PC-3 (cell line): ENCODE measurements around the gene ABCC2.

Experiments used
- EZH2 ChIP-seq: fragments of 300-600 bp; sonication (generic); IDR thresholded peaks from one replicate; pipeline ENCODE4 v1.6.1; 2017; ENCODE audit warnings: antibody characterized with exemption, mild to moderate bottlenecking, low read length; ENCODE audit not compliant: unreplicated experiment
- EZH2phosphoT487 ChIP-seq: fragments of 300-600 bp; sonication (generic); IDR thresholded peaks from 2 replicates; pipeline ENCODE4 v1.6.1; 2018; ENCODE audit warnings: mild to moderate bottlenecking, antibody characterized with exemption, low read length, borderline replicate concordance
- TF ChIP-seq, protein P1 (sequence below): fragments of 300-600 bp; sonication (generic); conservative IDR thresholded peaks from 2 replicates; pipeline ENCODE4 v1.5.1; 2017; ENCODE audit warnings: antibody characterized with exemption, low read depth, mild to moderate bottlenecking, low read length

DNA sequence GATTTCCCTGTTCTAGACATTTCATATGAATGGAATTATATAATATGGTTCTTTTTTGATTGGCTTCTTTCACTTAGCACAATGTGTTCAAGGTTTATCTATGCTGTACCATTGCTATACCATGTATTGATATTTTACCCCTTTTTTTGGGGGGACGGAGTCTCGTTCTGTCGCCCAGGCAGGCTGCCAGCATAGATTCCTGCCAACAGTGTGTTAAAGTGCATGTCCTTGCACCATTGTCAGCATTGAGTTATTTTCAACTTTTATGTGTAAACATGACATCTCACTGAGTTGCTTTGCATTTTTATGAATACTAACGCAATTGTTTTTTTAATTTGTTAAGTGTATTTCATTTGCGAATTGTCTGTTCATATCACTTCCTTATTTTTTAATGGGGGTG, 4.9 kb downstream of the ABCC2 start:
- TF ChIP-seq, protein P1, sequence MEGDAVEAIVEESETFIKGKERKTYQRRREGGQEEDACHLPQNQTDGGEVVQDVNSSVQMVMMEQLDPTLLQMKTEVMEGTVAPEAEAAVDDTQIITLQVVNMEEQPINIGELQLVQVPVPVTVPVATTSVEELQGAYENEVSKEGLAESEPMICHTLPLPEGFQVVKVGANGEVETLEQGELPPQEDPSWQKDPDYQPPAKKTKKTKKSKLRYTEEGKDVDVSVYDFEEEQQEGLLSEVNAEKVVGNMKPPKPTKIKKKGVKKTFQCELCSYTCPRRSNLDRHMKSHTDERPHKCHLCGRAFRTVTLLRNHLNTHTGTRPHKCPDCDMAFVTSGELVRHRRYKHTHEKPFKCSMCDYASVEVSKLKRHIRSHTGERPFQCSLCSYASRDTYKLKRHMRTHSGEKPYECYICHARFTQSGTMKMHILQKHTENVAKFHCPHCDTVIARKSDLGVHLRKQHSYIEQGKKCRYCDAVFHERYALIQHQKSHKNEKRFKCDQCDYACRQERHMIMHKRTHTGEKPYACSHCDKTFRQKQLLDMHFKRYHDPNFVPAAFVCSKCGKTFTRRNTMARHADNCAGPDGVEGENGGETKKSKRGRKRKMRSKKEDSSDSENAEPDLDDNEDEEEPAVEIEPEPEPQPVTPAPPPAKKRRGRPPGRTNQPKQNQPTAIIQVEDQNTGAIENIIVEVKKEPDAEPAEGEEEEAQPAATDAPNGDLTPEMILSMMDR, result no peak
- TF ChIP-seq EZH2phosphoT487 (no peak), EZH2 (no peak)
